Loucy (cell line): ENCODE results near the gene RTN4.

Source experiments
- EZH2phosphoT487 ChIP-seq: fragments of 200-600 bp; IDR thresholded peaks from 2 replicates; pipeline ENCODE4 v1.6.1; 2018; ENCODE audit warnings: antibody characterized with exemption, mild to moderate bottlenecking, moderate library complexity, borderline replicate concordance
- TF ChIP-seq, protein P1 (sequence below): fragments of 200-600 bp; sonication (generic); conservative IDR thresholded peaks from 2 replicates; pipeline ENCODE4 v1.5.1; 2014; ENCODE audit warnings: mild to moderate bottlenecking, antibody characterized with exemption, low read length

DNA sequence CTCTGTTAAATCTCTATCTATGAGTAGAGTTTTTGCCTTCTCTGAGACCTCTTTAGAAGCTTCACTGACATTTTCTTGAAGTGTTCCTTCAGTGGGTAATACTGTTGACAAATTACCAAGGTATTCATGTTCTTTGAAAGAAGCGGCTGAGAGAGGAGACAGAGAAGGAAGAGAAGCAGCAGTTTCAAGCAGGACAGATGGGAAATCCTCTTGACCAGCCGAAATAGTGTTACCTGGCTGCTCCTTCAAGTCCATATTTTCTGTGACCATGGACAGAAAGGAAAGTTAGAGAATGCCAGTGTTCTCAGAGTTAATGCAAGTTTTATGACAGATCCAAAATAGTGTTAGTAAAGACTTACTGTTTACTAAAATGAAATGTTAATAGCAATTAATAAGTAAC lies 23.0 kb downstream of the RTN4 start:
- TF ChIP-seq, protein P1, sequence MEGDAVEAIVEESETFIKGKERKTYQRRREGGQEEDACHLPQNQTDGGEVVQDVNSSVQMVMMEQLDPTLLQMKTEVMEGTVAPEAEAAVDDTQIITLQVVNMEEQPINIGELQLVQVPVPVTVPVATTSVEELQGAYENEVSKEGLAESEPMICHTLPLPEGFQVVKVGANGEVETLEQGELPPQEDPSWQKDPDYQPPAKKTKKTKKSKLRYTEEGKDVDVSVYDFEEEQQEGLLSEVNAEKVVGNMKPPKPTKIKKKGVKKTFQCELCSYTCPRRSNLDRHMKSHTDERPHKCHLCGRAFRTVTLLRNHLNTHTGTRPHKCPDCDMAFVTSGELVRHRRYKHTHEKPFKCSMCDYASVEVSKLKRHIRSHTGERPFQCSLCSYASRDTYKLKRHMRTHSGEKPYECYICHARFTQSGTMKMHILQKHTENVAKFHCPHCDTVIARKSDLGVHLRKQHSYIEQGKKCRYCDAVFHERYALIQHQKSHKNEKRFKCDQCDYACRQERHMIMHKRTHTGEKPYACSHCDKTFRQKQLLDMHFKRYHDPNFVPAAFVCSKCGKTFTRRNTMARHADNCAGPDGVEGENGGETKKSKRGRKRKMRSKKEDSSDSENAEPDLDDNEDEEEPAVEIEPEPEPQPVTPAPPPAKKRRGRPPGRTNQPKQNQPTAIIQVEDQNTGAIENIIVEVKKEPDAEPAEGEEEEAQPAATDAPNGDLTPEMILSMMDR, result no peak
- TF ChIP-seq EZH2phosphoT487, result no peak
